SIG-M5 (cell line): ENCODE data around the gene MRPS21.

Source experiments
- DNase-seq: peaks from one replicate; lab custom pipeline; 2025; lab: John Stamatoyannopoulos, UW

MRPS21 gene

GRCh38 chr1:150293433-150294253 lies at the start of gene MRPS21:
TSS of gene MRPS21 (plus strand) at chr1:150293861. CDS start at chr1:150294367, 506 bp downstream.
- peak; percentile 86 for DNase-seq

GRCh38 chr1:150249936-150250335 lies 43.7 kb upstream of the MRPS21 start:
- DNase-seq: no peak

GRCh38 chr1:150256198-150256553 lies 37.5 kb upstream of the MRPS21 start:
- DNase-seq: no peak

DNA sequence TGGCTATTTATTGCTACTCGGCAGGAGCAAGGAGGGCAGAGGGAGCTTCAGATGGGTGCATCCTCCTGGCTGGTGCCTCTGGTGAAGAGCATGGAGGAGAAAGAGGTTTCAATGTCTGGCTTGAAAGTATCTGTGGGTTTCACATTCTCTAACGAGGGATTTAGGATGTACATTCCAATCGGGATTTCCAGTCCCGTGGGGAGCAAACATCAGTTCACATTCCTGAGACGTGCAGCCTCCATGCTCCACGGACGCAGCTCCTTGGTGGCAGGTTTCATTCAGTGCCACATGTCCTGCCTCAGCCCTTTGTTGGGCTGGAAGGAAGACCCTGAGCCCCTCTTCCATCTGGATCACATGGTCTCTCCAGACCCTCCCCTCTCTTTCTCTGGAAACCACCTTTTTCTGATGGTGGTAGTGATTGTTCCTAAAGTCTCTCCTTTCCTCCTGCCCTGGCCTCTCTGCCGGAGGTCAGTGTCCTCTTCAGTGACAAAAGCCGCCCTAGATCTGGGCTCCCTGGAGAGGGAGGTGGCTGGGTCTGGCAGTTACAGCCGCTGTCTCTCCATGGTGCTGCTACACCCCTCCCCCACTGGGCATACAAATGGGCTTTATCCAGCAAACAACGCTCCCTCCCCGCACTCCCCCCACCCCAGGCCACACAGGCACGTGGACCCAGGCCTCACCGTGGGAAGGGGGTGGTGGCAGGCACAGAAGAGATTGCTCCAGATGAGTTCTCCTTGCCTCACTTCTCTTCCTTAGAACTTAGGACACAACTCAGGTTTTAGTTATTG lies 36.9 kb upstream of the MRPS21 start:
- DNase-seq: no peak

DNA sequence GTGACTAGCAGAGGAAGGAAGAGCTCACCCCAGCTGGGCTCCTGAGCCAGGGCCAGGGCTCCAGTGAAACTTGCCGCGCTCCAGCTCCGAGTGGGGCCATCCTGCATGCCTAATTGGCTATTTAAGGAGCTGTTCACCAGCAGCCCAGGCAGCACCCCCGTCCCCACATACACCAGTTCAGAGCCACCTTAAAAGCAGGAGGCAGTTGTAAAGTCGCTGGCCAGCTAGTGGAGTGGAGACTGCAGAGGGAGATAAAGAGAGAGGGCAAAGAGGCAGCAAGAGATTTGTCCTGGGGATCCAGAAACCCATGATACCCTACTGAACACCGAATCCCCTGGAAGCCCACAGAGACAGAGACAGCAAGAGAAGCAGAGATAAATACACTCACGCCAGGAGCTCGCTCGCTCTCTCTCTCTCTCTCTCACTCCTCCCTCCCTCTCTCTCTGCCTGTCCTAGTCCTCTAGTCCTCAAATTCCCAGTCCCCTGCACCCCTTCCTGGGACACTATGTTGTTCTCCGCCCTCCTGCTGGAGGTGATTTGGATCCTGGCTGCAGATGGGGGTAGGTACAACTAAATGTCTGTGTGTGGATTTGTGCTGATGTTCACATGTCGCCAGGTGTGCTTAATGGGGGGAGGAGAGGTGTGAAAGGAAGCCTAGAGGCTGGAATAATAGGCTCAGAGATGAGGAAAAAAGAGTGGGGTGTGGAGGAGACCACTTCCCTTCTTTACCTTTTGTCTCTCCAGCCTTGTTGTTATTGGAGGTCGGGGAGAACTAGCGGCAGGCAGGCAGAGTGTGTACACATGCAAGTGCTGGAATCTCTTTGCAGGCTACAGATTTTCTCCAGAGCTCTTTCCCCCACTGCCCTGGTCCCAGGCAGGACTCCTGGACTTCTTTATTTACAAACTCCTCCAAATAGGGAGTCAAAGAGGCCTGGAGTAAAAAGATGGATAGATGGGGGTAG lies 35.8 kb upstream of the MRPS21 start, which contains the start of gene CA14:
Gene CA14, plus strand, starts transcription at position 151 of the 962 bp plus-strand sequence. Its CDS starts 355 bp downstream, at position 506.
- DNase-seq: no peak

- no peak for DNase-seq
Measured at GRCh38 chr1:150259217-150259616, 34.4 kb upstream of the MRPS21 start.

GRCh38 chr1:150259758-150260669 lies 33.6 kb upstream of the MRPS21 start:
- no peak for DNase-seq

GRCh38 chr1:150261367-150261766 lies 32.3 kb upstream of the MRPS21 start:
- DNase-seq: no peak

DNA sequence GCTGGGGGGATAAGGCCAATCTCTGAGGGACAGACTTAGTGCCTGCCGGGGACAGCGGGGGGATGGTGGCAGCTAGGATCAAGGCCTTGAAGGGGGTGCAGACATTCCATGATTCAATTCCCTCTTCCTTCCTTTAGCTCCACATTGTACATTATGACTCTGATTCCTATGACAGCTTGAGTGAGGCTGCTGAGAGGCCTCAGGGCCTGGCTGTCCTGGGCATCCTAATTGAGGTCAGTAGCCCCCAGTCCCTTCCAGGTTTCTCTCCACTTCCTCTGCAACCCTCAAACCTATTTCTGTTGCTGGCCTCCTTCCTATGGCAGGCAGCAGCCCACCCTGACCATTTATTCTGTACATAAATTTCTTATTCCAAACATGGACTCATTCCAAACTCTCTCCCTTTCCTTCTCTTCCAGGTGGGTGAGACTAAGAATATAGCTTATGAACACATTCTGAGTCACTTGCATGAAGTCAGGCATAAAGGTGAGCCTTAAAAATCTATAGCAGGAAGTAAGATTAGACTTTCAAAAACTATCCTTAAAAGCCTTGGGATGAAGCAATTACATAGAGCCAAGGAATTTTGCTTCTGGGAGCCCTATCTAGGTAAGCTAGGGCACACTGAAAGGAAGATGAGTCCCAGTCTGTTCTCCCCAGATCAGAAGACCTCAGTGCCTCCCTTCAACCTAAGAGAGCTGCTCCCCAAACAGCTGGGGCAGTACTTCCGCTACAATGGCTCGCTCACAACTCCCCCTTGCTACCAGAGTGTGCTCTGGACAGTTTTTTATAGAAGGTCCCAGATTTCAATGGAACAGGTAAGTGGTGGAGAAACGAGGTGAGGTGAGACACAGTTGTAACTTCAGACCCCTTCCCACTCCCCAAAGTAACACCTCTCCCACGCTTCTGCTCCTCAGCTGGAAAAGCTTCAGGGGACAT lies 31.0 kb upstream of the MRPS21 start:
- DNase-seq: no peak

DNA sequence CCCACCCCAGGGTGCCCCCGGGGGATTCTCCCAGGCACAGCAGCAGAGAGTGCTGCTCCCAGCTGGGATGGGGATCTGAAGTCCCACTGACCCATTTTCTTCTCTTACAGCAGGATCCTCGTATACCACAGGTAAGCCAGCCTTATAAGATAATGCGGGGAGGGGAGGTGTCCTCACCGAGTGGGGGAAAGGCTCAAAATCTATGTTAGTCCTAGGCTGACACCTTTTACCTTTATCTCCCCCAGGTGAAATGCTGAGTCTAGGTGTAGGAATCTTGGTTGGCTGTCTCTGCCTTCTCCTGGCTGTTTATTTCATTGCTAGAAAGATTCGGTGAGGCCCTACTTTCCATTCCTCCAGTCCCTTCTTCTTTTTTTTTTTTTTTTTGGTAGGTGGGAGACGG lies 30.1 kb upstream of the MRPS21 start:
- DNase-seq: no peak

DNA sequence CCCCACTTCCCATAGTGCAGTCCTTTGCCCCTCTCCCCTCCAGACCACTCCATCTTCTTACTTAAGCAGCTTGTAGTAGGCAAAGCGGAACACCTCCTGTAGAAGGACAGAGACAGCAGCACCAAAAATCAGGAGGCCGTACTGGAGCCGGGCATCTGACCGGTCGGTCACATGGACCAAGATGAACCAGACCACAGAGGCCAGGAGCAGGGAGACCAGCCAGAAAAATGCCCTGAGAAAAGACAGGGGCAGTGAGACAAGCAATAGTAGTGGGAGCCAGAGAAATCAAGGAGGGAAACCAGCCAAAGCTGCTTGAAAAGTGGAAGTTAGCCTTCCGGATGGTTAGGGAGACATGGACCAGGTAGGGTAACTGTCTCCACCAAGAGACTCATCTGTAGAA lies 25.8 kb upstream of the MRPS21 start:
- DNase-seq: no peak

DNA sequence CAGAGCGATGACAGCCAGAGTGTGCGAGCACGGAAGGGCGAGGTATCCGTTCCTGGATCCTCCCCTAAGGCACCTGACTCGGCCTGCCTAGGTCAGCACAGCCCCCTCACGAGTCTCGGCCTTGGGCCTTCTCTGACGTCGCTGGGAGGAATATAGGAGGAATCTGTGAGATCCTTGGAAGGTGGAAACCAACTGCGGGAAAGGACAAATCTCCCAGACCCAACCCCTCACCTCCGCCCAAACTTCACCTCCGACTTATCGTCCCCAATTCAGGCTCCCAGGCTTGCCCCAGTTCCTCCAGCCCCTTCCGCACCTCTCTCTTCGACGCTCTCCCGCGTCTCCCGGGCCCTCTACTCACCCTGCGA lies 25.3 kb upstream of the MRPS21 start:
- no peak for DNase-seq

- peak; percentile 82 for DNase-seq
Measured at GRCh38 chr1:150268705-150269403, 24.8 kb upstream of the MRPS21 start, which contains the start of gene APH1A. TSS of gene APH1A (minus strand) at chr1:150269016. CDS start at chr1:150268810, 206 bp downstream.

DNA sequence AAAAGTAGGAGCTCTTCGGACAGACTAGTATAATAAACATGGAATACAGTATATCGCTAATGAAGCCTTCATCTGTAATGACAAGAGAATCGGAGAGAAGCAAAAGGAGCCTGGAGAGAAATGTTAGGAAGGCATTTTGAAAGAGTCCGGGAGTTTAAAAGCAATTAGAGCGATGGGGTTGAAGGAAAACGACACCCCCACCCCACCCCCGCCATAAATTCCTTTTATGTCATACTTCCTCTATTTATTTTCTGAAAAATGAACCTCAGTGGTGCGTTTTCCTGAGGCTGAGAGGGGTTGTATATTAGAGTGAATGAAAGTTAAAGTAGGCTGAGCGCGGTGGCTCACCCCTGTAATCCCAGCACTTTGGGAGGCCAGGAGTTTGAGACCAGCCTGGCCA lies 24.2 kb upstream of the MRPS21 start:
- no peak for DNase-seq

DNA sequence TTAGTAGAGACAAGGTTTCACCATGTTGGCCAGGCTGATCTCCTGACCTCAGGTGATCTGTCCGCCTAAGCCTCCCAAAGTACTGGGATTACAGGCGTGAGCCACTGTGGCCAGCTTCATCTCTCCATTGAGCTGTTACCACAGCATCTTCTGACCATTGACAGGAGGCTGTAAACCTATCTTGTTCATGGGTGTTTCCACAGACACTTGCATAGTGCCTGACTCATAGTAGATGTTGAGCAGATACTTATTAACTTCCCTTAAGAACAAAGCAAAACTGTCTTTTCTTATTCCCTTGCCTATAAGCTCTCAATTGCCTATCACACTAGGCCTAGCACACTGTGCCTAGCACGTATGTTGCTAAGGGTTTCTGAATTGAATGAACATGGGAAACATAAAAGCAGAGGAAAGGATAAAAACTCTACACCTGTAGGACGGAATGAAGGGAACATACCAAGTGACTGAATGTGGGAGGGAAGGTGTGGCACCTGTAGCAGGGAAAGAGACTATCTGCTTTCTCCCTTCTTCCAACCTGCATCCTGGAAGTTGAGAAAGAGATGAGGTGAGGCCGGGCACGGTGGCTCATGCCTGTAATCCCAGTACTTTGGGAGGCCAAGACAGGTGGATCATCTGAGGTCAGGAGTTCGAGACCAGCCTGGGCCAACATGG lies 22.2 kb upstream of the MRPS21 start:
- no peak for DNase-seq

DNA sequence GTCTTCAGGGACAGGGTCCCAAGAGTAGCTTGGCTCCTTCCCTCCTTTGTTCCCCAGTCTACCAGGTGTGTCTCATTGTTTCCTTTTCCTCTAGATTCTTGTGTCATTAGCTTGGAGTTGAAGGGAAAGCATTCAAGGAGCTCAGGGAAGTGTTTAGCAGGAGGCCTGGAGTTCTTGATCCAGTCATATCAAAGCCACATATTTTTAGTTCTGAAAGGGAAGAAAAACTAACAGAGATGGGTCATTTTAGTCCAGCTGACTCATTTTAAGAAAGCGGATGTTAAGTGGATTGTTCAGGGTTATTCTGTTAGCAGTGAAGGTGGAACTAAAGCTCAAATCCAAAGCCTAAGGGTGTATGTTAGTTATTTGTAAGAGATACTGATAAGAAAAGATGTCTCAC lies 20.4 kb upstream of the MRPS21 start:
- no peak for DNase-seq

DNA sequence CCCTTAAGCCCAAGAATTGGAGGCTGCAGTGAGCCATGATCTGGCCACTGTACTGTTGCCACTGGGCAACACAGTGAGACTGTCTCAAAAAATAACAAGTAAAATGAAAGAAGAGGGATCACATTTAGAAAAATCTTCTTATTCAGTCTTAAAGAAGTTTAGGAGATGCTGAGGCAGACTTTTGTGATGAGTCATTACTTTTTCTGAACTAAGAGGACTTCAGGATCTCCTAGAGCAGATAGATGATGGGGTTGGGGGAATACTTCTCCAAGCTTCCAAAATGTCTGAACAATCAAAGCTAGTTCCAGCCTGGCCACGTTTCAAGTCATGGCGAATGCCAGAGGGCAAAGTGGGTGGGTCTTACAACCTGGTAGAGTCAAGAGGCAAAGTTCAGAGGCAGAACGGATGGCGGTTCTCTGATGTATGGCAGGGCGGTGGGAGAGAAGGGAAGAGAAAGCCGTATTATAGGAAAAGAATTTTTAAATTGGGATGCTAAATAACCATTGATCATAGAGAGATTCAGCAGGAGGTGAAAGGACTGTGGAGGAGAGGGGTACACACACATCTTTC lies 13.4 kb upstream of the MRPS21 start:
- no peak for DNase-seq

GRCh38 chr1:150281221-150281757 lies 12.4 kb upstream of the MRPS21 start:
- no peak for DNase-seq
